ENCODE results near the gene LGI4.

DNA sequence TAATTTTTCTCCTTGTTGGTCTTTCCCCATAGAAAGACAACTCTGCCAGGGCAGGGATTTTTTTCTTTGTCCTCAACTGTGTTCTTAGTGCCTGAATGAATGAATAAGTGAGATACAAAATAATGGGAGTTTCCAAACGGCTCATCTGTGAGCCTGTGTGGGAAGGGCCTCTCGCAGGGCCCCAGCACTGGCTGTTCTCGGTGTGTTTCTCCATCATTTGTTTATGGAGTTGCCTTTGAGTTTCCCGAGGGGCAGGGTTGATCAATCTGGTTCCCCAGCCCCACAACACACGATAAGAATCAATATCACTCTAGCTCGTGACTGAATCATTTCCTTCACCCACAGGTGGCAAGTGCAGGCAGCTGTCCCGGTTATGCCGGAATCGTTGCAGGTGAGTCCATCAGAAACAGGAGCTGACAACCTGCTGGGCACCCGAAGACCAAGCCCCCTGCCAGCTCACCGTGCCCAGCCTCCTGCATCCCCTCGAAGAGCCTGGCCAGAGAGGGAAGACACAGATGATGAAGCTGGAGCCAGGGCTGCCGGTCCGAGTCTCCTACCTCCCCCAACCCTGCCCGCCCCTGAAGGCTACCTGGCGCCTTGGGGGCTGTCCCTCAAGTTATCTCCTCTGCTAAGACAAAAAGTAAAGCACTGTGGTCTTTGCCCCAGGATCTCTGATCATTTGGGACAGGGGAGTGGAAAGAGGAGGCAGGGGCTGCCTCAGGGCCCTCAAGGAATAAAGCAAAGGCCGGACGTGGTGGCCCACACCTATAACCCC is 34.5 kb upstream of the LGI4 start:
- TF ChIP-seq, protein P1, sequence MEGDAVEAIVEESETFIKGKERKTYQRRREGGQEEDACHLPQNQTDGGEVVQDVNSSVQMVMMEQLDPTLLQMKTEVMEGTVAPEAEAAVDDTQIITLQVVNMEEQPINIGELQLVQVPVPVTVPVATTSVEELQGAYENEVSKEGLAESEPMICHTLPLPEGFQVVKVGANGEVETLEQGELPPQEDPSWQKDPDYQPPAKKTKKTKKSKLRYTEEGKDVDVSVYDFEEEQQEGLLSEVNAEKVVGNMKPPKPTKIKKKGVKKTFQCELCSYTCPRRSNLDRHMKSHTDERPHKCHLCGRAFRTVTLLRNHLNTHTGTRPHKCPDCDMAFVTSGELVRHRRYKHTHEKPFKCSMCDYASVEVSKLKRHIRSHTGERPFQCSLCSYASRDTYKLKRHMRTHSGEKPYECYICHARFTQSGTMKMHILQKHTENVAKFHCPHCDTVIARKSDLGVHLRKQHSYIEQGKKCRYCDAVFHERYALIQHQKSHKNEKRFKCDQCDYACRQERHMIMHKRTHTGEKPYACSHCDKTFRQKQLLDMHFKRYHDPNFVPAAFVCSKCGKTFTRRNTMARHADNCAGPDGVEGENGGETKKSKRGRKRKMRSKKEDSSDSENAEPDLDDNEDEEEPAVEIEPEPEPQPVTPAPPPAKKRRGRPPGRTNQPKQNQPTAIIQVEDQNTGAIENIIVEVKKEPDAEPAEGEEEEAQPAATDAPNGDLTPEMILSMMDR (IDR thresholded peaks at IDR 0.05 in 2 of 3, conservative IDR thresholded peaks at IDR 0.05 in 1 of 3; ENCODE audit: borderline replicate concordance in 1 of 3, insufficient read depth in 1 of 3, low read depth in 2 of 3, low read length in 2 of 3), result no peak
- TF ChIP-seq POLR2A (IDR thresholded peaks at IDR 0.05; ENCODE audit: borderline replicate concordance, extremely low read depth, insufficient read depth, insufficient read length) (no peak), SP1 (IDR thresholded peaks at IDR 0.05; ENCODE audit: low read depth) (no peak), JUND (IDR thresholded peaks at IDR 0.05) (no peak), RAD21 (IDR thresholded peaks at IDR 0.05; ENCODE audit: low read depth) (no peak), POLR2AphosphoS5 (IDR thresholded peaks at IDR 0.05; ENCODE audit: low read depth, low read length) (no peak), SIN3A (IDR thresholded peaks at IDR 0.05; ENCODE audit: low read depth) (no peak), EZH2phosphoT487 (IDR thresholded peaks at IDR 0.05; ENCODE audit: borderline replicate concordance) (no peak), CEBPB (IDR thresholded peaks at IDR 0.05; ENCODE audit: low read depth) (no peak)
